SW 1271 (cell line): ENCODE measurements around the gene RSL24D1.
"Not testable (repeated sequence)": the region's sequence is repeated elsewhere in the genome, so short reads cannot be mapped to it uniquely, and the experiment has no call there.

Experiments used
- DNase-seq, 2 experiments: peaks; one replicate each; lab custom pipeline; 2025; lab: John Stamatoyannopoulos, UW

The RSL24D1 gene

GRCh38 chr15:55204464-55204863, 7.7 kb upstream of the RSL24D1 start:
- DNase-seq: no peak

GRCh38 chr15:55202206-55202605, 5.5 kb upstream of the RSL24D1 start:
- no peak for DNase-seq

DNA sequence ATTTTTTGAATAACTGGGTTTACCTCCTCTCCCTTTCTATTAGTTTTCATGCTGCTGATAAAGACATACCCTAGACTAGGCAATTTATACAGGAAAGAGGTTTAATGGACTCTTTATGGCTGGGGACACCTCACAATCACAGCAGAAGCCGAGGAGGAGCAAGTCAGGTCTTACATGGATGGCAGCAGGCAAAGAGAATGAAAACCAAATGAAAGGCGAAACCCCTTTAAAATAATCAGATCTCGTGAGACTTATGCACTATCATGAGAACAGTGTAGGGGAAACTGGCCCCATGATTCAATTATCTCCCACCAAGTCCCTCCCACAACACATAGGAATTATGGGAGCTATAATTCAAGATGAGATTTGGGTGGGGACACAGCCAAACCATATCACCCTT, 2.0 kb upstream of the RSL24D1 start:
- DNase-seq: no peak

DNA sequence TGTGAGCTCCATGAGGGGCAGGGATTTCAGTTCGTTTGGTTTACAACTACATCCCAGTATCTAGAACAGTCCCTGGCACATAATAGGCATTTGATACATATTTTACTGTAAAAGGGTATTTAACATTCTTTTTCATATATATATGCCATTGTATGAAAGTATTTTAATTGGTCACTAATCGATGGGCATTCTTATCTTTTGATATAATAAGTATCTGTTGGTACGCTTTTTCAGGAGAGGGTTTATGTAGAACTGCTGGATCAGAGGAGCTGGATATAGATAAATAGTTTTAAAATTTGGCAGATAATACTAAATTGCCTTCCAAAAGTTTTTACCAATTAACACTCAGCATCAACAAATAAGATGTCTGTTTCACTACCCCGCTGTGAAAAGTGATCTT, 978 bp upstream of the RSL24D1 start:
- DNase-seq: no peak

GRCh38 chr15:55197362-55197705, 593 bp upstream of the RSL24D1 start:
- no peak for DNase-seq

DNA sequence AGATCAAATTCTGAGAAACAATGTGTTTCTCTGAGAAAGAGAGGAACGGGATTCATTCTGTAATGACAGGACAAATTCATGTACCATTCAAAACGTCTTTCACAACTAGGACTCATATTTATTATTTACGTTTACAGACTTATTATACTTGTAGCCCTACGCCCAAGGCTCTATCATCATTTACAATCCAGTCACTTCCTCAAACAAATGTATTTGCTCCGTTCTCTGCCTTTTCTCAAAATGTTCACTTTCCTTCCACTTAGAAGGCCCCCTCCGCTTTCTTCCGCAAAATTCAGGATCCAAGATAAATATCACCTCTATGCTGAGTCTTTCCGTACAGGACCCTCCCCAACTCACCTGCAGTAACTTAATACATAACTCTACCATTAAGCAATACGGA, 745 bp downstream of the RSL24D1 start:
- DNase-seq: no peak

DNA sequence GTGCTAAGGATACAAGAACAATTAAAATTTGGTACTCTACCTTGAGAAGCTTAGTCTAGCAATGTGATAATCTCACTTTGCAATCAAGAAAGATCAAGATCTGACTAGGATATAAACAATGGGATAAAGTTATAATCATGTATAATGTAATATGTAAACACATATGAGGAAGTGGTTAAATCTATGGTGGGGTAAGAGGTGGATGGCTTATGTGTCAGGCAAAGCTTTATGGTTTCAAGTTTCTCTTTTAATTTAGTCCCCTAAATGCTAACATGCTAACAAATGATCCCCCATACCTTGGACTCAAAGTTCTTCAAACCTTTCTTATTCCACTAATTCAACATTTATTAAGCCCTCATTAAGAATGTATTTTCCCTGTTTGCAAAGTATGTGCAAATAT, 2.5 kb downstream of the RSL24D1 start:
- no peak for DNase-seq

GRCh38 chr15:55186331-55186730, 10.4 kb downstream of the RSL24D1 start:
- no peak for DNase-seq

DNA sequence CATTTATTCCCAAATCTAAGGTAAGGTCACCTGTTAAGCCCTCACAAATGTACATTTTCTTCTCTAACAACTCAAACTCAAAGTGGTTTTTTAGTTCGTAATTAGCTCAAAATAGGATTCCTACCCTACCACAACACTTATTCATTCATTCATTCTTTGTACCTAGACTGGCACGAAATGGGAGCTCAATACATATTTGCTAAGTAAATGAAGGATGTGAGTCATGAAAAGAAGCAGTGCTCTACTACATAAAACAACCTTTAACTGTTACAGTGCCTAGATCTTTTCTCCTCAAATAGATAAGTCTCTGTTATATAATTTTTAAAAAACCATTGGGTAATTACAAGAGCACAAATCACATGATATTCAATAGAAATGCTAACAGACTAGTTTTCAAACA, 13.1 kb downstream of the RSL24D1 start:
- DNase-seq: no peak

- no peak for DNase-seq
Observed at GRCh38 chr15:55179141-55179540, 17.6 kb downstream of the RSL24D1 start.

DNA sequence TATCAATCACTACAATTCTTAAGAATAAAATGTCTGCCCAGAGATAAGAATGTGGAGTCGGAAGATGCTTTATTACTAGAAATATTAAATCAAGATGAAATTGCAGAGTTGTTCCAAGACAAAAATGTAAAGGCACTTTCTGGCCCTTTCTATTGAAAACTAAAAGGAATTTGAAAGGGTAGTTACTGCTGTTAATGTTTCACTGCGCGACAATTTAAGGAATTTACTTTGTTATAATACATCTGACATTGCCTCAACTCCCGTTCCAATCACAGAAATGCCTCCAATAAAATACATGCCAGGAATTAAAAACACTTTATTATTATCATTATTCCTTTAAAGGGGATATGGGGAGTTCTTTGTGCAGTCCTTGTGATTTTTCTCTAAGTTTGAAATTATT, 26.4 kb downstream of the RSL24D1 start:
- DNase-seq: no peak

DNA sequence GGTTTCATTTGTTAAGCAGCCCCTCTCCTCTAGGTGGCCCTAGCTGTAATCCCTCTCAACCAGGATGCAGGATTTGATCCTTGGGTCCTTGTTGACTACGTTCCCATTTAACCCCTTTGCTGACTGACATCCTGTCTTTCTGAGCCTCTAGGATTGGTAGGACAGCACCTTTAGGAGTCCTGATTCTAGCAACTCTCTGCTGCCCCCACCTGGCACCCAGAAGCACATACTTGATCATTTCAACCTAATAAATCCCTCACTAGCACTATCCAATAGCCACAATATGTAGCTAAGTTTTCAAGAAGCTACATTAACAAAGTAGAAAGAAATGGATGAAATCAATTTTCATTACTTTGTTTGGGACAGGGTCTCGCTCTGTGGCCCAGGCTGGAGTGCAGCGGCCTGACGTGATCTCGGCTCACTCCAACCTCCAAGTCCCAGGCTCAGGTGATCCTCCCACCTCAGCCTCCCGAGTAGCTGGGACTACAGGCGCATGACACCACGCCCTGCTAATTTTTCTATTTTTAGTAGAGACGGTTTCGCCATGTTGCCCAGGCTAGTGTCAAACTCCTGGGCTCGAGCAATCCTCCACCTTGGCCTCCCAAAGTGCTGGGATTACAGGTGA, 28.3 kb downstream of the RSL24D1 start:
- DNase-seq: peak; percentile 49 to 78

DNA sequence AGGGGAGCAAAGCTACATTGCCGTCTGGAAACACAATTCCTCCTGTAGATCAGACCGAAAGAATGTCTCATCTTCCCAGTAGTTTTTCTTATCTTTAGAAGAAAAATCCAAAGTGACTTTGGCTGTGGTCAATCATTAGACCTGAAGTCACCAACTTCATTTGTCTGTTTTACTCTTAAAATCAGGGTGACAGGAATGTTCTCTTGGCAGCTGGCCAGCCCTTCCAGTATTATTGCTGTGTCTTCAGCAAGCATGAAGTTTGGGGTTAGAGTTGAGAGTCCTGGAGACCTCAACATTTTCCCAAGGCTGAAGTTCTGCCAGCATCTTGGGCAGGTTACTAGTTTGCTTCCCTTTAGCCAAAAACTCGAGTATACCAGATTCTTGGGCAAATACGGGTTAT, 32.5 kb downstream of the RSL24D1 start:
- DNase-seq: no peak

DNA sequence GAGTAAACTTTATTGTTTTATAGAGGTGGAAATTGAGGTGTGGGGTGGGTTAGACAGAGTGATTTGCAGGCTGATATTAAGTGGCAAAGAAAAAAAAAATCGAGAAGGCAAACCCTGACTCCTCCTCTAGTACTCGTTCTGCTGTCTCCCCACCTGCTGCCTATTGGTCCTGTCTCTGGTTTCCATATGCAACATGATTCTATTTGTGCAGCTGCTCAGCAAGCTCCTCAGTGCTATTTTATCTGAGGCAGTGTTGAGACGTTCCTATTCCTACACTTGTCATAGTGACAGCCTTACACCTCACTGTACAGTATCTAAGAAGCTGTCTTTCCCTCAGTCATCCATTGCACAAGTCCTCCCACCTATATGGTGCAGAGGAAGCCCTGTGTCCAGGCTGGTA, 45.1 kb downstream of the RSL24D1 start:
- DNase-seq: no peak

DNA sequence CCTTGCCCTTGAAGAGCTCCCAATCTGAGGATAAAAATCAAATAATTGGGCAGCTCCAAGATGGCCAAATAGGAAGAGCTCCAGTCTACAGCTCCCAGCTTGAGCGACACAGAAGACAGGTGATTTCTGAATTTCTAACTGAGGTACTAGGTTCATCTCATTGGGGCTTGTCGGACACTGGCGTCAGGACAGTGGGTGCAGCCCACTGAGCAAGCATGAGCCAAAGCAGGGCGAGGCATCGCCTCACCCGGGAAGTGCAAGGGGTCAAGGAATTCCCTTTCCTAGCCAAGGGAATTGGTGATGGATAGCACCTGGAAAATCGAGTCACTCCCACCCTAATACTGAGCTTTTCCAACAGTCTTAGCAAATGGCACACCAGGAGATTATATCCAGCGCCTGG, 53.6 kb downstream of the RSL24D1 start:
- DNase-seq: not testable (repeated sequence)

DNA sequence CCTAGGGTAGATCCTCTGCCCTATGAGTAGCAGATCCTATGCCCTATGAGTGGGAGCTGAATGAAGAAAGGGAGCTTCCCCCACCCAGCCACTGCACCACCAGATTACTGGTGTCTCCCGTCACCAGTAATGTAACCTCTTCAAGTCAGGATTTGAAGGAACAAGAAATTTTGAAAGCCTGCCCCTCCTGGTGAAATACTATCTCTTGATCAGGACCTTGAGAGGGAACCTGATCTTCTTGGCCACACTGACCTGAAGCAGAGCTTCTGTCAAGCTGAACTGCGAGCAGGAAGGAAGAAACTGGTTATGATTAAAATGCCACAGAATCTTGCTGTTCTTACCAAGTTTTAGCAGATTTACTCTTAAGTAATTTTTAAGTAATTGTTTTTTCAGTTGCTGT, 62.8 kb downstream of the RSL24D1 start:
- no peak for DNase-seq

DNA sequence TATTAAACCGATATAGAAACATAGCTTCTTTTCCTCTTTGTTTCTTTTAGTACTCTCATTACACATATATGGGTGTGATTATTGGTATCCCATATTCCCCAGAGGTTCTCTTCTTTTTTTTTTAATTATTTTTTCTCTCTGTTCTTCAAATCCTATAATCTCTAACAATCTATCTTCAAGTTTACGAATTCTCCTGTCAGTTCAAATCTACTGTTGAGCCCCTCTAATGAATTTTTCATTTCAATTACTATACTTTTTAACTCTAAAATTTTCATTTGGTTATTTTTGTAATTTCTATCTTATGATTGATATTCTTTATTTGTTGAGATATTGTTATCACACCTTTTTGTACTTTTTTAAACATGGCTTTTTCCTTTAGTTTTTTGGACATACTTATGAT, 64.1 kb downstream of the RSL24D1 start:
- no peak for DNase-seq
